ENCODE data around the gene LBHD2.

Gene LBHD2

DNA sequence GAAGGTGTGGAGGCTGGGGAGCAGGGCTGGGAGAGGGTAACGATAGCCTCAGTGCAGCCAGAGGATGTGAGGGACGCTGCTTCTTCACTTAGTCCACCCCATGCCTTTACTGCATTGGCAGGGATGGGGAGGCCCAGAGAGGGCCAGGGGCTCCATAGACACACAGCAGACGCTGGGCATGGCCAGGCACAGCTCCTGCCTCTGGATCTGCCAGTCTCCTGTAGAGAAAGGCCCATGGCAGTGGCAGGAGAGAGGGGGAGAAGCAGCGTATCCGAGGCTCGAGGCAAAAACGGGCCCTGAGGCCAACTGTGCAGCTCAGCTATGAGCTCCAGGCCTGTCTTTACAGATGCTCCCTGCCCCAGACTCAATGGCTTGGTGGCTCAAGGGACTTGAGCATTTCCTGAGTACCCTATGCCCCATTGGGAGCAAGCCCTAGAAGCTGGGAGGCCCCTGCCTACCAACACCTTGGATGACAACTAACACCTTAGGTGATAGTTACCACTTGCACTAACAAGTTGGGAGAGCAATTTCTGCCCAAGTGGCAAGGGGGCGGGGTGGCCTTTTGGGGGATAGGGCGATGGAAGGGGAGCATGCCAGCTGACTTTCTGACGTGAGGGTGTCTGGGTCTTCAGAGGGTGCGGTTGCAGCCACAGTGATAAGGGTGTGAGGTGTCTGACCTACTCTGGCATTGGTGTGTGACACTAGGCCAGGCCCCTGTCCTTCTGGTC lies 5.0 kb upstream of the LBHD2 start:
- CTCF ChIA-PET, result interaction anchor here (0.7 to 1.2 kb wide), 4 partner anchors 10 to 214 kb away, joined by 3 to 13 read pairs (median 6); no protein-coding TSS in a partner anchor
- no peak for TF ChIP-seq BHLHE40 (IDR thresholded peaks at IDR 0.05; ENCODE audit: borderline replicate concordance)
- no peak for TF ChIP-seq CTBP1 (IDR thresholded peaks at IDR 0.05; ENCODE audit: borderline replicate concordance)
- TF ChIP-seq LEF1 (IDR thresholded peaks at IDR 0.05; ENCODE audit: borderline replicate concordance), result no peak
- TF ChIP-seq FOXM1 (IDR thresholded peaks at IDR 0.05; ENCODE audit: borderline replicate concordance), result no peak
- no peak for TF ChIP-seq ELF4 (IDR thresholded peaks at IDR 0.05)
- TF ChIP-seq HDGF (IDR thresholded peaks at IDR 0.05; ENCODE audit: borderline replicate concordance), result no peak
- no peak for TF ChIP-seq ARNT (IDR thresholded peaks at IDR 0.05)
- TF ChIP-seq, protein P1, sequence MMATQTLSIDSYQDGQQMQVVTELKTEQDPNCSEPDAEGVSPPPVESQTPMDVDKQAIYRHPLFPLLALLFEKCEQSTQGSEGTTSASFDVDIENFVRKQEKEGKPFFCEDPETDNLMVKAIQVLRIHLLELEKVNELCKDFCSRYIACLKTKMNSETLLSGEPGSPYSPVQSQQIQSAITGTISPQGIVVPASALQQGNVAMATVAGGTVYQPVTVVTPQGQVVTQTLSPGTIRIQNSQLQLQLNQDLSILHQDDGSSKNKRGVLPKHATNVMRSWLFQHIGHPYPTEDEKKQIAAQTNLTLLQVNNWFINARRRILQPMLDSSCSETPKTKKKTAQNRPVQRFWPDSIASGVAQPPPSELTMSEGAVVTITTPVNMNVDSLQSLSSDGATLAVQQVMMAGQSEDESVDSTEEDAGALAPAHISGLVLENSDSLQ (IDR thresholded peaks at IDR 0.05), result no peak
- TF ChIP-seq ZNF384 (IDR thresholded peaks at IDR 0.05), result no peak
- TF ChIP-seq L3MBTL2 (conservative IDR thresholded peaks at IDR 0.05), result no peak
- no peak for TF ChIP-seq FOXK2 (IDR thresholded peaks at IDR 0.05)
- no peak for TF ChIP-seq NFRKB (IDR thresholded peaks at IDR 0.05)
- no peak for TF ChIP-seq TARDBP (IDR thresholded peaks at IDR 0.05)
- POLR2A ChIA-PET, result no interaction called here
- no peak for DNase-seq (ENCODE audit: extremely low spot score)

DNA sequence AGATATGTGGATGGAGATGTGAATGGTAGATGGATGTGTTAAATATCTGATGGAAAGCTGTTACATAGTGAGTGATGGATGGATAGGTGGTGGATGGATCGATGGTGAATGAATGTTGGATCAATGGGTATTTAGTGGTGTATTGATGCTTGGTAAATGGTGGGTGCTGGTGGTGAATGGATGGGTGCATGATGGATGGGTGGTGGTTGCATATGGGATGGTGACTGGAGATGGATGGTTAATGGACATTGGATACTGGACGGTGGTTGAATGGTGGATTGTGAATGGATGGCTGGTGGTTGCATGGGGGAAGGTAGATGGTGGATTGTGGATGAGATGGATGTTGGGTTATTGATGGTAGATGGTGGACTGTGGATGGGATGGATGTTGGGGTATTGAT lies 2.1 kb upstream of the LBHD2 start:
- ChIA-PET CTCF (no interaction called here), POLR2A (no interaction called here)
- DNase-seq (ENCODE audit: extremely low spot score), result no peak
- no peak for TF ChIP-seq SP1 (IDR thresholded peaks at IDR 0.05)
- no peak for TF ChIP-seq ARNT (IDR thresholded peaks at IDR 0.05)
- no peak for TF ChIP-seq ELF4 (IDR thresholded peaks at IDR 0.05)
- no peak for TF ChIP-seq CTBP1 (IDR thresholded peaks at IDR 0.05; ENCODE audit: borderline replicate concordance)
- no peak for TF ChIP-seq BHLHE40 (IDR thresholded peaks at IDR 0.05; ENCODE audit: borderline replicate concordance)
- no peak for TF ChIP-seq FOXA1 (IDR thresholded peaks at IDR 0.05)
- no peak for TF ChIP-seq NFRKB (IDR thresholded peaks at IDR 0.05)

DNA sequence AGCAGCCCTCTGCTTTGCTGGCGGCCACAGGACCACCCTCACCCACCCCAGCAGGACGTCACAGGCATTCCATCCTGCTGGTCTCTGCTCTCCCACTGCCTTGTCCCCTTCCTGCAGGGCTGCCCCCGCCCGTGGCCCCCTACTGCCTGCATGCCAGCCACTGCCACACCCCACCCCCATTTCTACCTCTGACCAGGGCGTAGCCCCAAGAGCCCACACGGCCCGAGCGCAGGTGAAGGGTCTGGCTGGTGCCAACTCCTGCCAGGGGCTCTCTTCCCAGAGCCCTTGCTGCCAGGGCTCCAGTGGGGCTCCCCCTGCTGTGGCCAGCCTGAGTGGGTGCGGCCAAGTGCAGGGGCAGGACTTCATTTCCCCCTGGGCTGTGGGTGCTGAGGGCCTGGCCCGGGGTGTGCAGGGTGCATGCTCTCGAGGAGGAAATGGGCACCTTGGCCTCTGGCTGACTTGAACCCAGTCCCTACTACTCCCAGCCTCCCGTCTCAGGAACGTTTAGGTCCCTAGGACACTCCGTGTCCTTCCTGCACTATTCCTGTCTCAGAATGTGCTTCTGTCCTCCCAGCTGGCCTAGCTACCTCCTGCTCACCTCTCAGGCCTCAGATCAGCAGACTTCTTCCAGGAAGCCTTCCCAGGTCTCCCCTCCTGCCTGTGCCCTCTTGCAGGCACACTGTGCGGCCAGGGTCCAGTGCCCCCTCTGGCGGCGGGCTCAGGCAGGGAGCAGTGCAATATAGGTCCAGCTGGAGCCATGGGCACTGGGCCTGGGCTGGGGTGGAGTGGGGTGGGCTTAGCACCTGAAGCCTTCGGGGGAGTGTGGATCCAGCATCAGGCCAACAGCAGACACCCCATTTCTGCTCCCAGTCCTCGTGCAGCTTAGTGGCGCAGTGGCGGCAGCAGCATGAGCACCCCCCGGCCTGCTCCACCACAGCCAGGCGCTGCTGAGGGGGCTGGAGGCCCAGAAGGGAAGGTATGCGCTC lies 1.4 kb downstream of the LBHD2 start:
- no peak for DNase-seq (ENCODE audit: extremely low spot score)
- CTCF ChIA-PET, result no interaction called here
- TF ChIP-seq ELF4 (IDR thresholded peaks at IDR 0.05), result no peak
- no peak for TF ChIP-seq FOXK2 (IDR thresholded peaks at IDR 0.05)
- TF ChIP-seq TARDBP (IDR thresholded peaks at IDR 0.05), result no peak
- no peak for TF ChIP-seq LEF1 (IDR thresholded peaks at IDR 0.05; ENCODE audit: borderline replicate concordance)
- TF ChIP-seq FOXA1 (IDR thresholded peaks at IDR 0.05), result no peak
- TF ChIP-seq ARNT (IDR thresholded peaks at IDR 0.05), result no peak
- POLR2A ChIA-PET, result no interaction called here

DNA sequence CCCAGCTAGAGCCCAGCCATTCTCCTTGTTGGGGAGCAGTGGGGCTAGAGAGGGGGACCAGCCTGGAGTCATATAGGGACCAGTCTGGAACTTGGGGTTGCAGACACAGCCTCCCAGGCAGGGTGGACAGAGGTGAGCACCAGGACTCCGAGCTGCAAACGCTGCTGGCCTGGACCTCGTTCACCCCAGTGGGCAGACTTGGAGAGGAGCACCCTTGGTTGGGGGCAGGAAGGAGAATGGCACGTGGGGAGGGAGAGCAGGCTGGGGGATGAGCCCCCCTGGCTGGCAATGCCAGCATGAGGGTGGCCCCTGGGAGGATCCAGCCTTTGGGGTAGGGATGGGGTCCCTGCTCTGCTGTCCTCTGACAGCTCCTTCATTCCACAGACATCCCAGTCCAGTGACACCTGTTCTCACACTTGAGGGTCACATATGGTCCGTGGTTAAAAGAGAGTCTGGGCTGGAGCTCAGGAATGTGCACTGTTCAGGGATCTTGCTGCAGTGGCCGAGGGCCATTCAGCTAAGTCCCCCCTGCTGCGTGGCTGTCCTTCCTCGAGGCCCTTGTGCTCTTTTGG lies 2.8 kb downstream of the LBHD2 start:
- POLR2A ChIA-PET, result no interaction called here
- CTCF ChIA-PET, result interaction anchor here (0.5 to 2.1 kb wide), 4 partner anchors 9 to 214 kb away, joined by 3 to 10 read pairs (median 4); no protein-coding TSS in a partner anchor
- no peak for DNase-seq (ENCODE audit: extremely low spot score)
- TF ChIP-seq LEF1 (IDR thresholded peaks at IDR 0.05; ENCODE audit: borderline replicate concordance), result no peak
- TF ChIP-seq HDGF (IDR thresholded peaks at IDR 0.05; ENCODE audit: borderline replicate concordance), result no peak
- no peak for TF ChIP-seq ELF4 (IDR thresholded peaks at IDR 0.05)
- TF ChIP-seq CTBP1 (IDR thresholded peaks at IDR 0.05; ENCODE audit: borderline replicate concordance), result no peak
- no peak for TF ChIP-seq FOXA1 (IDR thresholded peaks at IDR 0.05)
- TF ChIP-seq TARDBP (IDR thresholded peaks at IDR 0.05), result no peak
- TF ChIP-seq ZNF384 (IDR thresholded peaks at IDR 0.05), result no peak
- no peak for TF ChIP-seq L3MBTL2 (conservative IDR thresholded peaks at IDR 0.05)
- TF ChIP-seq, protein P1 (IDR thresholded peaks at IDR 0.05), result no peak
- TF ChIP-seq BHLHE40 (IDR thresholded peaks at IDR 0.05; ENCODE audit: borderline replicate concordance), result no peak
- TF ChIP-seq ARNT (IDR thresholded peaks at IDR 0.05), result no peak
- no peak for TF ChIP-seq SP1 (IDR thresholded peaks at IDR 0.05)
- TF ChIP-seq SUZ12 (IDR thresholded peaks at IDR 0.05), result no peak

DNA sequence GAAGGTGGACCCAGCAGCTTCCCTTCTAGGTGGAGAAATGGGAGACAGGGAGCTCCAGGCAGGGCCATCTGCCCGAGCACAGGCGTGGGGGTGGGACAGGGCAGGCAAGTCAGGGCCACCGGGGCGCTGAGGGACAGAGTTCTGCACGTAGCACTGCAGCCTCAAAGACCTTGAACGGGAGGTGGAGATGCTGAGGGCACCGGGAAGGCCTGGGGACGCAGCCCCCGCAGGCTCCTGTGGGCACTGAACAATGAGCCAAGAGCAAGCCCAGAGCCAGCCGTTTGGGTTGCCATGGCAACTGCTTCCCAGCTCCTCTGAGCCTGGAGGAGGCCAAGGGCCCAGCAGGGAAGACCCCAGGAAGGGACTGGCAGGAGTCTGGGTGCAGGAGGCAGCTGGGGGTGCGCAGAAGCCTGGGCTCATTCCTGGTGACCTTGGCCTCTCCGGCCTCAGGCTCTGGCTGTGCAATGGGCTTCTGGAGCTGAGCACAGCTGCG lies 3.4 kb downstream of the LBHD2 start:
- ChIA-PET CTCF (interaction anchor here (0.8 to 2.1 kb wide), 2 partner anchors 10 to 18 kb away, joined by 5 to 10 read pairs; no protein-coding TSS in a partner anchor), POLR2A (no interaction called here)
- no peak for TF ChIP-seq SP1 (IDR thresholded peaks at IDR 0.05)
- TF ChIP-seq CTBP1 (IDR thresholded peaks at IDR 0.05; ENCODE audit: borderline replicate concordance), result no peak
- no peak for TF ChIP-seq NFRKB (IDR thresholded peaks at IDR 0.05)
- TF ChIP-seq ARNT (IDR thresholded peaks at IDR 0.05), result no peak
- TF ChIP-seq, protein P1 (IDR thresholded peaks at IDR 0.05), result no peak
- no peak for TF ChIP-seq HDGF (IDR thresholded peaks at IDR 0.05; ENCODE audit: borderline replicate concordance)
- DNase-seq (ENCODE audit: extremely low spot score), result no peak
